HL-60 (cell line): Measurements from ENCODE around the gene GABRB3.

Source experiments
- DNase-seq, 2 experiments: peaks; one replicate each; pipeline ENCODE4 v3.0.0-alpha.2; 2010 to 2020; ENCODE audit warnings: low read depth in 1 of 2, low spot score in 1 of 2
- H3K27ac ChIP-seq: fragments of 250-450 bp; sonication (Bioruptor Pico); replicated peaks from 2 replicates; pipeline ENCODE4 v1.5.1; 2020; ENCODE audit warnings: mild to moderate bottlenecking, moderate library complexity
- H3K27me3 ChIP-seq: fragments of 250-450 bp; sonication (Bioruptor Pico); 2 replicates; pipeline ENCODE4 v1.5.1; 2021; ENCODE audit warnings: mild to moderate bottlenecking, moderate library complexity; ENCODE audit not compliant: insufficient read depth, poor library complexity, severe bottlenecking
- H3K4me3 ChIP-seq: replicated peaks from 2 replicates; pipeline ENCODE4 v1.5.1; 2011; ENCODE audit warnings: mild to moderate bottlenecking, control low read depth, low read length; ENCODE audit not compliant: insufficient read depth
- GABPA ChIP-seq: IDR thresholded peaks from 2 replicates; pipeline ENCODE4 v1.6.1; 2012; ENCODE audit warnings: low read depth
- POLR2AphosphoS5 ChIP-seq: IDR thresholded peaks from 2 replicates; pipeline ENCODE4 v1.6.1; 2012; ENCODE audit warnings: low read depth
- SPI1 ChIP-seq: IDR thresholded peaks from 2 replicates; pipeline ENCODE4 v1.6.1; 2012; ENCODE audit warnings: low read depth, mild to moderate bottlenecking, borderline replicate concordance
- TF ChIP-seq, protein P1 (sequence below): IDR thresholded peaks from one replicate; pipeline ENCODE4 v1.5.1; 2011; ENCODE audit warnings: low read length, control low read depth, inconsistent platforms; ENCODE audit not compliant: insufficient read depth
- TF ChIP-seq, protein P2 (sequence below): IDR thresholded peaks from 2 replicates; pipeline ENCODE4 v1.6.1; 2012; ENCODE audit warnings: low read depth; ENCODE audit not compliant: insufficient replicate concordance

The GABRB3 gene

DNA sequence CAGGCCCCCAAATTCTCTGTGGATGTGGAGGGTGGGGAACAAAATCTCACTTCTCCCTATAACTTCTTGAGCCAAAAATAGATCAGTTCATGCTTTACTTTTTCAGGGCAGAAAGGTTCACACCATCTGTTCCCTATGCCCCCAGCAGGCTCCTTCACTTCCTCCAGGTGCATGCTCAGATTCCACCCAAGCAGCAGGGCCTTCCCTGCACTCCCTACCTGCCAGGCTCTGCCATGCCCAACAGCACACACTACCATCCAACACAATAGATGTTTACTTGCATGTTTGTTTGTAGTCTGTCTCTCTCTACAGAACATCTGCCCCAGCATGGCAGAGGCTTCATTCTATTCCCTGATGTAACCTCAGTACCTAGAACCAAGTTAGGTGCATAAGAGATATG, 43.3 kb downstream of the GABRB3 start:
- Histone ChIP-seq H3K4me3 (no peak overlapping the region), H3K27me3 (no peaks in the 10 kb centered on the region), H3K27ac (no peak overlapping the region)
- DNase-seq, result no peak
- no peak for TF ChIP-seq SPI1
- TF ChIP-seq, protein P1, sequence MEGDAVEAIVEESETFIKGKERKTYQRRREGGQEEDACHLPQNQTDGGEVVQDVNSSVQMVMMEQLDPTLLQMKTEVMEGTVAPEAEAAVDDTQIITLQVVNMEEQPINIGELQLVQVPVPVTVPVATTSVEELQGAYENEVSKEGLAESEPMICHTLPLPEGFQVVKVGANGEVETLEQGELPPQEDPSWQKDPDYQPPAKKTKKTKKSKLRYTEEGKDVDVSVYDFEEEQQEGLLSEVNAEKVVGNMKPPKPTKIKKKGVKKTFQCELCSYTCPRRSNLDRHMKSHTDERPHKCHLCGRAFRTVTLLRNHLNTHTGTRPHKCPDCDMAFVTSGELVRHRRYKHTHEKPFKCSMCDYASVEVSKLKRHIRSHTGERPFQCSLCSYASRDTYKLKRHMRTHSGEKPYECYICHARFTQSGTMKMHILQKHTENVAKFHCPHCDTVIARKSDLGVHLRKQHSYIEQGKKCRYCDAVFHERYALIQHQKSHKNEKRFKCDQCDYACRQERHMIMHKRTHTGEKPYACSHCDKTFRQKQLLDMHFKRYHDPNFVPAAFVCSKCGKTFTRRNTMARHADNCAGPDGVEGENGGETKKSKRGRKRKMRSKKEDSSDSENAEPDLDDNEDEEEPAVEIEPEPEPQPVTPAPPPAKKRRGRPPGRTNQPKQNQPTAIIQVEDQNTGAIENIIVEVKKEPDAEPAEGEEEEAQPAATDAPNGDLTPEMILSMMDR, result no peak
- TF ChIP-seq GABPA, result no peak
- TF ChIP-seq POLR2AphosphoS5, result no peak
- TF ChIP-seq, protein P2, sequence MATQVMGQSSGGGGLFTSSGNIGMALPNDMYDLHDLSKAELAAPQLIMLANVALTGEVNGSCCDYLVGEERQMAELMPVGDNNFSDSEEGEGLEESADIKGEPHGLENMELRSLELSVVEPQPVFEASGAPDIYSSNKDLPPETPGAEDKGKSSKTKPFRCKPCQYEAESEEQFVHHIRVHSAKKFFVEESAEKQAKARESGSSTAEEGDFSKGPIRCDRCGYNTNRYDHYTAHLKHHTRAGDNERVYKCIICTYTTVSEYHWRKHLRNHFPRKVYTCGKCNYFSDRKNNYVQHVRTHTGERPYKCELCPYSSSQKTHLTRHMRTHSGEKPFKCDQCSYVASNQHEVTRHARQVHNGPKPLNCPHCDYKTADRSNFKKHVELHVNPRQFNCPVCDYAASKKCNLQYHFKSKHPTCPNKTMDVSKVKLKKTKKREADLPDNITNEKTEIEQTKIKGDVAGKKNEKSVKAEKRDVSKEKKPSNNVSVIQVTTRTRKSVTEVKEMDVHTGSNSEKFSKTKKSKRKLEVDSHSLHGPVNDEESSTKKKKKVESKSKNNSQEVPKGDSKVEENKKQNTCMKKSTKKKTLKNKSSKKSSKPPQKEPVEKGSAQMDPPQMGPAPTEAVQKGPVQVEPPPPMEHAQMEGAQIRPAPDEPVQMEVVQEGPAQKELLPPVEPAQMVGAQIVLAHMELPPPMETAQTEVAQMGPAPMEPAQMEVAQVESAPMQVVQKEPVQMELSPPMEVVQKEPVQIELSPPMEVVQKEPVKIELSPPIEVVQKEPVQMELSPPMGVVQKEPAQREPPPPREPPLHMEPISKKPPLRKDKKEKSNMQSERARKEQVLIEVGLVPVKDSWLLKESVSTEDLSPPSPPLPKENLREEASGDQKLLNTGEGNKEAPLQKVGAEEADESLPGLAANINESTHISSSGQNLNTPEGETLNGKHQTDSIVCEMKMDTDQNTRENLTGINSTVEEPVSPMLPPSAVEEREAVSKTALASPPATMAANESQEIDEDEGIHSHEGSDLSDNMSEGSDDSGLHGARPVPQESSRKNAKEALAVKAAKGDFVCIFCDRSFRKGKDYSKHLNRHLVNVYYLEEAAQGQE, result no peak

DNA sequence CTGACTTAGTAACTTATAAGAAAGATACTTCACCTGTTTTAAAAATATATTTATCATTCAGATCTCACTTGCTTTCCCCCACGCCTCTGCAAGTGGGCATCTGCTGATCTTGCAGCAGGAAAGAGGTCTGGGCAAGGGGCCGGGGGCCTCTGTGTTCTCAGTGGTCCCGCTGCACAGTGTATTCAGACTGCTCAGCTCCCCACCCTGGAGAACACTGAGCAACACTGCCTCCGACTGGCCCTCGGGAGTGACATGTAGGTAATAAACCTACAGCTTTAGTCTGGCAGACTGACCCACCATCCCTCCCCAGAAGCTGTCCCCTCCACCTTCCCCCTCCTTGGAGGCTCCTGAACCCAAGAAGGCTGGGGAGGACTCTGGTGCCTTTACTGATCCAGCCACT, 43.8 kb downstream of the GABRB3 start:
- Histone ChIP-seq H3K4me3 (no peak overlapping the region), H3K27me3 (no peaks in the 10 kb centered on the region), H3K27ac (no peak overlapping the region)
- DNase-seq, result no peak
- no peak for TF ChIP-seq POLR2AphosphoS5
- TF ChIP-seq, protein P1, result no peak
- TF ChIP-seq GABPA, result no peak
- TF ChIP-seq SPI1, result no peak
- TF ChIP-seq, protein P2, result no peak

- Histone ChIP-seq H3K4me3 (no peak overlapping the region), H3K27me3 (no peaks in the 10 kb centered on the region), H3K27ac (no peak overlapping the region)
- TF ChIP-seq, protein P1, result no peak
- no peak for DNase-seq
Observed at GRCh38 chr15:26724381-26725150, 48.3 kb downstream of the GABRB3 start.

DNA sequence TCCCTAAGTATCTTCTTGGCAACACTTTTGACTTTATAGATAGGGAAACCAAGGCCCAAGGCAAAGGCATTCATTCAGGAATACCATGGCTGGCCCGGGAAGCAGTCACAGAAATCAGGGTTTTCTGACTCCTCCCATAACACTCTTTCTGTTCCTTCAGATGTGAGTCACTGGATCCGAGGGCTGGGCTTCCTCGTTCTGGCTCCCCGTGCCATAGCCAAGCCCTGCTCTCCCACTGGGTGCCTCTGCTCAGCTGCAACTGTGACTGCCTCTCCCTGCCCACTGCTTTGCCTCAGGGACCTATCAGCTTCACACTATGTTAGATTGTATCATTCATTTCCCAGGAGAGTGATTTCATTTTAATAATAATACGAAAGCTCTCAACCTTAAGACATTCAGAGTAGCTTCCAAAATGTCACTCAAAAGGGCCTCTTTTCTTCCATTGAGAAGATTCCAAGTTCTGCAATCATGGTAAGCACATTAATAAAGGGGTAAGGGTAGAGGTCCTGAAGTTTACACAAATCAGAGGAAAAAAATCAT, 50.2 kb downstream of the GABRB3 start:
- Histone ChIP-seq H3K27ac (no peak overlapping the region), H3K27me3 (no peaks in the 10 kb centered on the region), H3K4me3 (no peak overlapping the region)
- TF ChIP-seq SPI1 (no peak), GABPA (no peak), POLR2AphosphoS5 (no peak)
- TF ChIP-seq, protein P2, result no peak
- TF ChIP-seq, protein P1, result no peak
- no peak for DNase-seq
